SK-N-SH (cell line): ENCODE results near the gene SLC47A1. TPM values are rescaled to one million over a fixed set of nuclear protein-coding genes. Genes with fewer than 3 reads are reported as not detected.

ENCODE experiments used
- CTCF ChIA-PET: fragments of 300-600, 350-600 bp; formaldehyde crosslinking; extraction: SDS; loops from one replicate; lab custom pipeline; 2021; lab: Yijun Ruan, JAX
- POLR2A ChIA-PET: fragments of 350-600 bp; sonication (Branson Sonifier 250); formaldehyde crosslinking; extraction: SDS; loops from one replicate; lab custom pipeline; 2020; ENCODE audit warnings: antibody characterized with exemption, inconsistent platforms; lab: Yijun Ruan, JAX
- DNase-seq: peaks from one replicate; pipeline ENCODE4 v3.0.0; 2012
- H2AFZ ChIP-seq: fragments of 200-600 bp; sonication (generic); 2 replicates; pipeline ENCODE4 v1.8.1; 2016; ENCODE audit warnings: antibody characterized with exemption, mild to moderate bottlenecking, low read depth
- H3F3A ChIP-seq: fragments of 200-600 bp; sonication (generic); replicated peaks from 2 replicates; pipeline ENCODE3; 2016; ENCODE audit warnings: antibody characterized with exemption, mild to moderate bottlenecking; ENCODE audit not compliant: insufficient read depth
- H3K27ac ChIP-seq, 2 experiments: fragments of 200-500 bp in 1 of 2; fragments of 200-600 bp in 1 of 2; sonication (Bioruptor generic) in 1 of 2; sonication (generic), shearing (Covaris generic) in 1 of 2; 2 replicates each; pipeline versions ENCODE4 v1.5.1 to v1.6.1; 2014 to 2016; ENCODE audit warnings: low read depth in 2 of 2, inconsistent platforms in 1 of 2, low read length in 1 of 2, mild to moderate bottlenecking in 1 of 2, mixed read lengths in 1 of 2
- H3K27me3 ChIP-seq: fragments of 200-600 bp; sonication (generic), shearing (Covaris generic); 2 replicates; pipeline ENCODE4 v1.6.1; 2016; ENCODE audit warnings: mixed run types; ENCODE audit not compliant: insufficient read depth
- H3K36me3 ChIP-seq, 2 experiments: fragments of 200-500 bp in 1 of 2; fragments of 200-600 bp in 1 of 2; sonication (Bioruptor generic) in 1 of 2; sonication (generic) in 1 of 2; replicated peaks in 1 of 2; 2 replicates each; pipeline versions ENCODE3 to v1.5.1; 2014 to 2016; ENCODE audit warnings: low read length in 1 of 2, mild to moderate bottlenecking in 1 of 2; ENCODE audit not compliant: insufficient read depth in 2 of 2, control insufficient read depth in 1 of 2
- H3K4me1 ChIP-seq, 2 experiments: fragments of 200-500 bp in 1 of 2; fragments of 200-600 bp in 1 of 2; sonication (Bioruptor generic) in 1 of 2; sonication (generic), shearing (Covaris generic) in 1 of 2; 2 replicates each; pipeline versions ENCODE4 v1.5.1 to v1.6.1; 2014 to 2016; ENCODE audit warnings: low read depth in 1 of 2, low read length in 1 of 2, mixed run types in 1 of 2; ENCODE audit not compliant: insufficient read depth in 2 of 2, control insufficient read depth in 1 of 2
- H3K4me2 ChIP-seq: fragments of 200-600 bp; sonication (generic), shearing (Covaris generic); 2 replicates; pipeline ENCODE4 v1.6.1; 2017; ENCODE audit warnings: mixed run types
- H3K4me3 ChIP-seq, 2 experiments: fragments of 200-500 bp in 1 of 2; fragments of 200-600 bp in 1 of 2; sonication (Bioruptor generic) in 1 of 2; sonication (generic), shearing (Covaris generic) in 1 of 2; 2 replicates each; pipeline versions ENCODE4 v1.5.1 to v1.8.1; 2014 to 2016; ENCODE audit warnings: low read depth in 2 of 2, inconsistent platforms in 1 of 2, low read length in 1 of 2, mild to moderate bottlenecking in 1 of 2, mixed read lengths in 1 of 2, moderate library complexity in 1 of 2
- H3K79me2 ChIP-seq: fragments of 200-600 bp; sonication (generic); 2 replicates; pipeline ENCODE4 v1.8.1; 2017; ENCODE audit warnings: mild to moderate bottlenecking; ENCODE audit not compliant: insufficient read depth
- H3K9ac ChIP-seq: fragments of 200-600 bp; sonication (generic); 2 replicates; pipeline ENCODE4 v1.6.1; 2017; ENCODE audit warnings: mixed run types
- H3K9me2 ChIP-seq: fragments of 200-600 bp; sonication (generic); 2 replicates; pipeline ENCODE4 v1.6.1; 2017; ENCODE audit warnings: mixed run types
- H3K9me3 ChIP-seq: fragments of 200-600 bp; sonication (generic); 2 replicates; pipeline ENCODE4 v1.6.1; 2017; ENCODE audit warnings: mixed run types, mild to moderate bottlenecking, moderate library complexity
- H4K20me1 ChIP-seq: fragments of 200-600 bp; sonication (generic); 2 replicates; pipeline ENCODE4 v1.6.1; 2017; ENCODE audit warnings: mild to moderate bottlenecking, mixed run types; ENCODE audit not compliant: insufficient read depth
- EP300 ChIP-seq, 2 experiments: IDR thresholded peaks; 2 replicates each; pipeline versions ENCODE4 v1.4.0 to v1.6.1; 2012; ENCODE audit warnings: borderline replicate concordance in 1 of 2, low read depth in 1 of 2, low read length in 1 of 2
- EZH2phosphoT487 ChIP-seq: fragments of 200-600 bp; sonication (generic); IDR thresholded peaks from 2 replicates; pipeline ENCODE4 v1.6.1; 2017; ENCODE audit warnings: low read depth, mixed run types, mild to moderate bottlenecking, antibody characterized with exemption, moderate library complexity, borderline replicate concordance
- FOSL2 ChIP-seq: IDR thresholded peaks from 2 replicates; pipeline ENCODE4 v1.4.0; 2012; ENCODE audit warnings: low read depth, mild to moderate bottlenecking, moderate library complexity, borderline replicate concordance
- GABPA ChIP-seq: IDR thresholded peaks from 2 replicates; pipeline ENCODE4 v1.4.0; 2012; ENCODE audit warnings: low read depth, mild to moderate bottlenecking
- MAX ChIP-seq: IDR thresholded peaks from 2 replicates; pipeline ENCODE4 v1.4.0; 2012; ENCODE audit warnings: low read depth
- MEF2A ChIP-seq: IDR thresholded peaks from 2 replicates; pipeline ENCODE4 v1.4.0; 2012; ENCODE audit warnings: low read depth, borderline replicate concordance
- MXI1 ChIP-seq: IDR thresholded peaks from 2 replicates; pipeline ENCODE4 v1.6.1; 2012; ENCODE audit warnings: mild to moderate bottlenecking, low read depth, low read length, improper control_type of control experiment
- RAD21 ChIP-seq: IDR thresholded peaks from 2 replicates; pipeline ENCODE4 v1.6.1; 2012; ENCODE audit warnings: mild to moderate bottlenecking, low read length
- REST ChIP-seq: IDR thresholded peaks from 2 replicates; pipeline ENCODE4 v1.6.1; 2012; ENCODE audit warnings: mild to moderate bottlenecking, low read depth, low read length, moderate library complexity
- SIN3A ChIP-seq: IDR thresholded peaks from 2 replicates; pipeline ENCODE4 v1.6.1; 2012; ENCODE audit warnings: low read depth, mild to moderate bottlenecking, low read length, moderate library complexity, borderline replicate concordance
- SMC3 ChIP-seq: IDR thresholded peaks from 2 replicates; pipeline ENCODE4 v1.6.1; 2012; ENCODE audit warnings: low read depth, low read length, improper control_type of control experiment
- TAF1 ChIP-seq: IDR thresholded peaks from 2 replicates; pipeline ENCODE4 v1.6.1; 2012; ENCODE audit warnings: low read depth, mild to moderate bottlenecking, low read length, moderate library complexity, borderline replicate concordance
- TEAD4 ChIP-seq: IDR thresholded peaks from 2 replicates; pipeline ENCODE4 v1.4.0; 2012; ENCODE audit warnings: mild to moderate bottlenecking, borderline replicate concordance; ENCODE audit not compliant: insufficient read depth
- ZBTB33 ChIP-seq: IDR thresholded peaks from 2 replicates; pipeline ENCODE4 v1.4.0; 2012; ENCODE audit warnings: low read depth, borderline replicate concordance
- WGBS: methylation state at CpG from one replicate; pipeline ENCODE4 v1.1.6; 2017; ENCODE audit warnings: low lambda C conversion rate; 5-methylcytosine and 5-hydroxymethylcytosine counted together
- polyA plus RNA-seq, 3 experiments: library from polyadenylated mRNA; depleted of rRNA; stranded (reverse); fragments of >200 nt; gene quantifications; 2 replicates each; pipeline ENCODE4 v1.2.3, GENCODE V29; 2012

Gene SLC47A1
- polyA plus RNA-seq, 1 of the 3 experiments (the other 2 are of a cell fraction): 3.5 TPM

- no peak for TF ChIP-seq REST
- no peak for TF ChIP-seq EP300 (IDR thresholded peaks at IDR 0.05; ENCODE audit: borderline replicate concordance in 1 of 2, low read depth in 1 of 2, low read length in 1 of 2)
- no peak for TF ChIP-seq SIN3A
These were observed 1.7 kb upstream of the SLC47A1 start (continued) for GRCh38 chr17:19531780-19532501.

- Histone ChIP-seq H3K9me2 (no peaks in the 10 kb centered on the region), H3K4me1 (no peaks in the 10 kb centered on the region; a peak in 1 of 4 replicates)
- POLR2A ChIA-PET: no interaction called here
- TF ChIP-seq ZBTB33: no peak
- TF ChIP-seq TEAD4: no peak
- TF ChIP-seq GABPA: no peak
- no peak for TF ChIP-seq MXI1
- no peak for TF ChIP-seq TAF1
- no peak for TF ChIP-seq FOSL2
- no peak for TF ChIP-seq RAD21
- TF ChIP-seq EP300 (IDR thresholded peaks at IDR 0.05; ENCODE audit: borderline replicate concordance in 1 of 2, low read depth in 1 of 2, low read length in 1 of 2): no peak
- no peak for TF ChIP-seq EZH2phosphoT487
- no peak for TF ChIP-seq MAX
- TF ChIP-seq MEF2A: no peak
- TF ChIP-seq SMC3: no peak
- TF ChIP-seq, all 33 proteins: peak for 0
- peaks cover 4% of the 10 kb centered on the region for H3F3A ChIP-seq
- WGBS: 60% methylated on average over 22 of the region's 30 CpGs
- no peaks in the 10 kb centered on the region for H3K9me3 ChIP-seq
- H3K9ac ChIP-seq: no peak overlapping the region
- H3K79me2 ChIP-seq: no peaks in the 10 kb centered on the region
- H3K4me2 ChIP-seq: peak overlapping the region; percentile 92
- no peaks in the 10 kb centered on the region for H3K36me3 ChIP-seq
- CTCF ChIA-PET: interaction anchor here (0.8 to 1.8 kb wide), 5 partner anchors 17 to 233 kb away, joined by 3 to 7 read pairs (median 5); partner anchors contain the start of gene ALDH3A2
- peak overlapping the region; percentile 79 for H2AFZ ChIP-seq
- DNase-seq: no peak
- no peaks in the 10 kb centered on the region for H4K20me1 ChIP-seq
- no peaks in the 10 kb centered on the region for H3K27me3 ChIP-seq
- peak overlapping the region; percentile 57 to 82 for H3K4me3 ChIP-seq
- H3K27ac ChIP-seq: no peak overlapping the region
These were observed 477 bp upstream of the SLC47A1 start for GRCh38 chr17:19533036-19533717.
